GM19455 (cell line): ENCODE results near the gene NHERF1.

Experiments used
- ATAC-seq: cut with Tn5 transposase; IDR thresholded peaks from one replicate; pipeline ENCODE4 v1.9.1; 2021; ENCODE audit not compliant: unreplicated experiment

Gene NHERF1

DNA sequence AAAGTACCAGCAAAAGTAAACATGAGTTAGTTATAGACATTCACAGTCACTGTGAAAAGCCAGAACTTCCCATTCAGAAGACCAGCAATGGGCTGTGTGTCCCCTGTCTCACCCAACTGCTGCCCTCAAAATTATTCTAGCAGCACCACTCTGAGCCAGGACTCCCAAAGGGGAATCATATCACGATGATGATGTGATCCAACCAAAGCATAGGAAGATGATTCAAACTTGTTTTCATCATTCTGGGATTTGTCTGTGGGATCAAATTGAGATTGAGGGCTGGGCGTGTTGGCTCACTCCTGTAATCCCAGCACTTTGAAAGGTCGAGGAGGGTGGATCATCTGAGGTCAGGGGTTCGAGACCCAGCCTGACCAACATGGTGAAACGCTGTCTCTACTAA, 34.1 kb downstream of the NHERF1 start:
- ATAC-seq: no peak

GRCh38 chr17:74784125-74784810, 35.8 kb downstream of the NHERF1 start:
- ATAC-seq: no peak

- no peak for ATAC-seq
Observed at GRCh38 chr17:74785096-74785980, 36.9 kb downstream of the NHERF1 start.

GRCh38 chr17:74785981-74786360, 37.5 kb downstream of the NHERF1 start:
- no peak for ATAC-seq

- no peak for ATAC-seq
Observed at GRCh38 chr17:74786431-74787055, 38.1 kb downstream of the NHERF1 start.

- ATAC-seq: no peak
Observed at GRCh38 chr17:74790161-74791058, 42.0 kb downstream of the NHERF1 start.

GRCh38 chr17:74792586-74793105, 44.2 kb downstream of the NHERF1 start:
- ATAC-seq: no peak

DNA sequence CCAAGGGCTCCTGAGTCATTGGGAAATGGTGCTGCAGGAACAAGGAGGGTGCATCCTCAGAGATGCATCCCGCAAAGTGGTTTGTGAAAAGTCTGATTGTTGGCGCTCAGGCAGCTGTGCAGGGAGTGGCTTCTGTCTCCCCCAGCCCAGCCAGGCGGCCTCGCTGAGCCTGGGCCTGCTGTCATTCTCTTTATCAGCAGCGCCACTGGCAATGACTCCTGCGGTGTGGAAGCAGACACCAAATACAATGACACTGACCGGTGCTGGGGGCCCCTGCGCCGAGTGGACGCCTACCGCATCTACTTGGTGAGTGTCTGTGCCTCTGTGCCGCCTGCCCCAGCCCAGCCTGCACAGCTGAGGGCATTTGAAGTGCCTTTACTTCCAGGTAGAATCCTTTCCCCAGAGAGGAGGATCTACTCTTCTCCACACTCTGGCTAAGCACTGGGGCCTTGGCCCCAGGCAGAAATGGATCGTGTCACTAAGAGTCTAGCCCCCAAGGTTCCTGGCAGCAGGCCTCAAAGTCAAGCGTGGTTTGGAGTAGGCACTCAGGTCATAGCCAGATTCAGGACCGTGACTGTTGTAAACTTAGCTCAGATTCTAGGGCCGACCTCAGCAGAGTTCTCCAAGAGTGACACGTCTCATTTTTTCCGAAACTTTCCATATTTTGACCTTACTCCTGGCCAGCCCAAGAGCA, 47.0 kb downstream of the NHERF1 start:
- ATAC-seq: no peak

- ATAC-seq: no peak
Observed at GRCh38 chr17:74796211-74796610, 47.8 kb downstream of the NHERF1 start.

DNA sequence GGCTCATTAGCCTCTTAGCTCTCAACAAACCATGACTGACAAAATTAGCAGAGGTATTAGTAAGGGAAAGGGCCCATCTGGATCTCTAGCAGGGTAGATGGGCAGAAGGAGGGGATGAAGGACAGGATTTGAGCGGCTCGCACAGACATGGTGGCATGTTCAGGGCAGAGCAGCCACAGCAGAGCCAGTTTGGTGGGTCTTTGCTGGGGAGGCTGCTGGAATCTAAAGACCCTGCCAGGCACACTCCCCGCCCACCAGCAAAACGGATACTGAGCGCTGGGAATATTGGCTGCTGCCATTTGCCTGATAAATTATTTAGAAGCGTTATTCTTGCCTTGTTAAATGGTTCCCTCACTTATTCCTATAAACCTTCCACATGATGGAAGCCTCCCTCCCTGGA, 48.4 kb downstream of the NHERF1 start:
- no peak for ATAC-seq

DNA sequence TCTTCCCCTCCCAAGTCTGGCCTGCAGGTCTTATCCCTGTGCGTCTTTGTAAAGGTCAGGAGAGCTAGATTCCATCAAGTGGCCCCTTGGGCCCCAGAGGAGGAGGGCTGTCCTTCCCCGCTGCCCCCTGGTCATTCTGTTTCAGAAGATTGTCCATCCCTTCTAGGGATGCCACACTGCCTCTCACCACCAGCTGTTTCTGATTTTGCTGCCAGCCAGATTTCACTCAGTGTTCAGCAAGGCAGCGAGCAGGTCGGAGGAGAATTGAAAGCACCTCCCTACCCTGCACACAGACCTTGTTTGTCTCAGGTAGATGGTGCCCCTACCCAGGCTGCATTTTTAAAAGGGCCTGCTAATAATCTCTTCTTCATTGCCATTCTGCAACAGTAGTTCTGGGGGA, 49.4 kb downstream of the NHERF1 start:
- ATAC-seq: no peak

DNA sequence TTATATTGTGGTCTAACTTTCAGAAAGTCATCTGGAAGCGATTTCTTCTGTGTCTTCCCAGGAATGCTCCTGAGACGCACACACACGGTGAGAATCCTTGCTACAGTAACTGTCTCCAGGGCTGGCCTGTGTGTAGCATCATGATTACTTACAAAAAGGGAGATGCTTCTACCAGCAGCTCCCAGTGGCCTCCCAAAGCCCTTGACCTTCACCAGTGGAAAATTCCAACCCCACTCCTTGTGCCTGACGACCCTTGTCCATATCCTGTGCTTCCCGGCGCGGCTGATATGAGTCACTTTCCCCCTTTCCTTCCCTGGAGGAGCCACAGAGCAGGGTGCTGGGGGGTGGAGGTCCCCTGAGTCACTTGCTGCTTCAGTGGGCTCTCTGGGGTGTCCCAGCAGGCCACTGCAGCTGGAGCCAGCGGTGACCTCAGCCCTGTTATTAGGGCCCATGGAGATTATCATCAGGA, 49.8 kb downstream of the NHERF1 start:
- ATAC-seq: no peak

GRCh38 chr17:74799097-74799496, 50.7 kb downstream of the NHERF1 start:
- ATAC-seq: no peak

DNA sequence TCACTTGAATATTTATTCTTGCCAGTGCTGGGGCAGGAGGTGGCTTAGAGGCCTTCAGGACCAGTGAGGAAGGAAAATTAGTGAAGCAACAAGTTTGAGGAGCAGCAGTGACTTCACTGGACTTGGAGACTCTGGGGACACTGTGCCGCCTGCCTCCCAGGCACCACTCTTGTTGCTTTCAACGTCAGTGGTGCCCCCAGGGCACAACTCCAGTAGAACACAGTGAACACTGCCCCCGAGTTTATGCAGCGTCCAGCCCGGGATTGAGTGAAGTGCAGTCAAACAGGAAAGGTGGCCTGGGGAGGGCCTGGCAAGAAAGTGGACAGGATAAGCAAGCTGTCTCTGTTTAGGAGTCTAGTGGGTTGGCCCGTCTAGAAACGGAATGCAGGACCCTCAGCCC, 52.1 kb downstream of the NHERF1 start:
- ATAC-seq: no peak

- ATAC-seq: no peak
Observed at GRCh38 chr17:74801896-74802295, 53.5 kb downstream of the NHERF1 start.

GRCh38 chr17:74803388-74803930, 55.0 kb downstream of the NHERF1 start:
- no peak for ATAC-seq

- ATAC-seq: no peak
Observed at GRCh38 chr17:74803971-74804370, 55.5 kb downstream of the NHERF1 start.

- no peak for ATAC-seq
Observed at GRCh38 chr17:74804683-74805082, 56.3 kb downstream of the NHERF1 start.

- no peak for ATAC-seq
Observed at GRCh38 chr17:74805591-74805991, 57.2 kb downstream of the NHERF1 start.

DNA sequence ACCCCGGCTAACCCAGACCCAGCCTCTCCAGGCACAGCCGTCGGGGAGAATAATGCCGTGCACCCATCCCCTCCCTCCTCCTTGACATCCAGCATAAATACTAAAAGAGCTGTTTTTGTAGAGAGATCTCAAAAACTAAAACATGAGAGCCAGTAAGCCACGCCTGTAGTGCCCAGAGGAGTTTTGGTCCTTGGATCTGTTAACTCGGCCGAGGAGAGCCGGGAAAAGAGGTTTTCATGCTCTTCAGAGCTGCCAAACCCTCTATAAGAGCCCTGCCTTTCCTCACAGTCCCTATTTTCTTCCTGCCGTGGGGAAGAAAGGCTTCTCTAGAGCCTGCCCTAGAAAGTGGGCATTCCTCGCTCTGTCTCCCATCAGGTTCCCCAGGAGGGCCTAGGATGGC, 57.9 kb downstream of the NHERF1 start:
- no peak for ATAC-seq
